Stimulated activated CD4-positive, alpha-beta T cell treated with anti-CD3 and anti-CD28 coated beads, Interleukin-4, amount 100 ng/mL, for 24 hours (primary cell): Measurements from ENCODE around the gene HSPA12B.

ENCODE experiments used
- DNase-seq: peaks from one replicate; pipeline ENCODE4 v3.0.0-alpha.2; 2020

Gene HSPA12B

DNA sequence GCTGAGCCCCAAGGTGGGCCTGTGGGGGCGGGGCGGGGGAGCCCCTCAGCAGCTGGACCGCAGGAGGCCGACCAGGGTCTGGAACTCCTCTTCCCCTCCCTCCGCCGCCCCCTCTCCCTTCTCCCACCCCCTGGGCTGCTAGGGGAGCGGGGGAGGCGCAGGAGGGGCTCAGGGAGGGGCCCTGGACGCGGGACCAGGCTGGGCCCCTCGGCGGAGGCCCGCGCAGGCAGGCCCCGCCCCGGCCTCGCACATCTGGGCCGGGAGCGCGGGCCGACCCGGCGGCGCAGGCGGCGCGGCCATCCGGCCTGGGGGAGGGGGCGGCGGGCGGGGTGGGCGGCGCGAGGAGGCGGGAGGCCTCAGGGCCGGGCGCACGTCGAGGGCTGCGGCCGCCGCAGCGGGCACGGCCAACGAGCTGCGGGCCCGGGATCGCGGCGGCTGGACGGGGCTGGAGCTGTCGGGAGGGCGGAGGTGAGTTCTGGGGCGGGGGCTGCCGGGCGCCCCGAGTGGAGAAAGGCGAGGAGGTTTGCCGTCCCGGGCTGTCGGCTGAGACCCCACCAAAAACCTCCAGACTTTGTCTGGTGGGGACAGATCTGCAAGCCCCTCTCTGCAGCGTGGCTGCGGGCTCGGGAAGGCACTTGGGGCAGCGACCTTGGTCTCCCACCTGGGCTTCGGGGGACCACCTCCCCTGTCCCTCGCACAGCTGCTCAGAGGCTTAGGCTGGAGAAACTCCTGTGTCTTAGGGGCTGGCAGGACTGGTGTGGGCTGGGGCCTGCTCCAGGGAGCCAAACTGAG lies at the start of gene HSPA12B:
HSPA12B (plus strand) TSS at position 359 of the 792 bp plus-strand sequence. CDS start 5,990 bp downstream, outside the sequence.
- DNase-seq = no peak

DNA sequence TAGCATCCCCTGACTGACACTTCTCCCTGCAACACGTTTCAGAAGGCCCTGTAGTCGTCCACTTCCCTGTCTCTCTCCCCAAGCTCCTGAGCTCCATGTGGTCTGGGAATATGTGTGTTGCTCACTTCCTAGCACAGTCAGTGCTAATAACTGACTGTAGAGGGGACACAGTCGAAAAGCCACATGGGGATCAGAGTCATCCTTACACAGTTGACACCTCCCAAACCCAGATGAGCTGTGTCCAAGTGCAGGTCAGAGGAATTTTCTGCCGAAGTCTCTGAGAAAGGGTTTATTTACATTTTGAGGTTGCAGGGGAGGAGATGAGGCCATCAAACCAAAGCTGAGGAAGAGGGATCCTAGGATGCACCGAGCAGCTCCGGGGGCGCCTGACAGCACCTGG lies 47.1 kb upstream of the HSPA12B start:
- DNase-seq = no peak

DNA sequence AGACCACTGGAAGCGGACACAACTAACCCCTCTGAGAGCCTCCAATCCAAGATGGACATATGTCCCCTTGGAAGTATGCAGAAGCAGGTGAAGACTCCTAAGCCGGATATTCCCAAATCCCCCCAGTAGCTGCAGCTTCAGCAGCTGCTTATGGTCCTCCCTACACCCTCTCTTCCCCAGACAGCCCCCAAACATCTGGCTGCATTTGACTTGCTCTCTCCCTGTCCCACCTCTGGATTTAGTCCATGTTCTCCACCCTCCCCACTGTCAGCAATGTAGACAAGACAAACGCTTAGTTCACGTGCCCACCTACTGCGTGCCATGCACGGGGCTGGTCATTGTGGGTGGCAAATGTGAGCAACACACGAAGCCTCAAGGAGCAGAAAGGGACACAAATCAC lies 46.1 kb upstream of the HSPA12B start:
- no peak for DNase-seq

- DNase-seq = no peak
These were observed 45.6 kb upstream of the HSPA12B start for GRCh38 chr20:3686867-3687321.

GRCh38 chr20:3687655-3688054 lies 44.8 kb upstream of the HSPA12B start:
- DNase-seq = no peak

DNA sequence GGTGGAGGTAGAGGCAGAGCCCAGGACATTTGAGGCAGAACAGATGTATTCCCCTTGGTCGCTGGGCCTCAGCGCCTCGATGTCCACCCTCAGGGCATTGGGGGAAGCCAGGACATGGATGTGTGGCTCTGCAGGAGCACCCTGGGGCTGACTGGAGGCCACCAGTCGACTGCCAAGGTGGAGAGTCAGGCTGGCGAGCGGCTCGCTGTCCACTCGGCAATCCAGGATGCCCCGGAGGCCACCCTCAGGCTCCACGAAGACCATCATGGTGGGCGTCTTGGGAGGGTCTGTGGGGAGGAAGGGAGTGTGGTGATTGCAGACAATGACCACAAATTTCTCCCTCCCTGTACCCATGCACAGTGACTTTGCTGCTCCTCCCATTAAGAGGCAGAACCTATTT lies 42.5 kb upstream of the HSPA12B start:
- DNase-seq = no peak

DNA sequence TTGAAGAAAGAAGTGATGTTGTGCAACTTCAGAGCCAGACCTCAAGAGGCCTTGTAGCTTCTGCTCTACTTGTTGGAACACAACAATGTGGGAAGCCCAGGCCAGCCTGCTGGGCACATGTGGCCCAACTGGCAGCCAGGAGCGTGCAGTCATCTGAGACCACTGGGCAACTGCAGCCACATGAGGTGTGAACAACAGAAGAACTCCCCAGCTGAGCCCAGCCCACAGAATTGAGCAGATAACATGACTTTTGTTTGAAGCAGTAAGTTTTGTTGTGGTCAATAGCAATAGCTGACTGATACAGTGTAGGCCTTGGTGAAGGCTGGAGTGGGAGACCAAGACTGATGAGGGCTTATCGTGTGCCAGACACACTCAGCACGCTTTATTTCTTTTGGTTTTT lies 42.1 kb upstream of the HSPA12B start:
- no peak for DNase-seq

- DNase-seq = no peak
These were observed 41.2 kb upstream of the HSPA12B start for GRCh38 chr20:3691306-3691705.

GRCh38 chr20:3691897-3692296 lies 40.6 kb upstream of the HSPA12B start:
- DNase-seq = no peak

DNA sequence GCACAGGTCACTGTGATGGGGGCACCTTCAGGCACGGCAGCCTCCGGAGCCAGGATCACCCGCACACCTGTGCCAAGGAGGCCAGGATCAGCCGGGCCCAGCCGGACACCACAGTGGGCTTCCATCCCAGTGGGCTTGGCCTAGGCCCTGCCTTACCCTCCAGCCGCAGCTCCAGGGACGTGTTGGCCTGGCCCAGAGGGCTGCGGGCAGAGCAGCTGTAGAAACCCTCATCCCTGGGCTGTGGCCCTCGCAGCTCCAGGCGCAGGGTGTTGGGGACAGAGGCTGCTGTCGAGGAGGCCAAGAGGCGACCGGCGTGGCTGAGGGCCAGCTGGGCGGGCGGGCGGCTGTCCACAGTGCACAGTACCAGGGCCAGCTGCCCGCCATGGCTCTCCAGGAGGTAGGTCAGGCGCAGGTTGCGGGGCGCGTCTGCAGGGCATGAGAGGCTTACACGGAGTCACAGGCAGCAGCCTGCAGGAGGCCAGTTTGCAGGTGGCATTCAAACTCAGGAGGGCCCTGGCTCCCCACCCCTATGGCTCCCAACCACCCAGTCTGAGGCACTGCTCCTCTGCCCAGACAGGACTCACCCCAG lies 39.7 kb upstream of the HSPA12B start:
- DNase-seq = no peak

DNA sequence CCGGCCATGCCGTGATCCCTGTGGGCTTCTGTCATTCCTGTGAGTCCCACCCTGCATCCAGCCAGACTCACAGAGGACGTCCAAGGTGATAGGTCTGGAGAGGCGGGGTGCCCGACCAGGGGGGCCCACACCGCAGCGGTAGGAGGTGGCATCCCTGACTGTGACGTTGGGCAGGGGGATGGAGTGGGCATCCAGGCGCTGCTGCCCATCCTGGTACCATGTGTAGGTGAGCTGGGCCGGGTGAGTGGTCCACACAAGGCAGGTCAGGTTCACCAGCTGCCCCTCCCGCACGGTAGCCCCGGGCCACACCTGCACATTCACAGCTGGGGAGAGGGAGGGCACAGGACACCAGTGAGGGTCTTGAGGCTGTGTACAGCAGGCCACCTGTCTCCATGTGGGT lies 39.1 kb upstream of the HSPA12B start:
- no peak for DNase-seq

GRCh38 chr20:3694864-3695263 lies 37.6 kb upstream of the HSPA12B start:
- DNase-seq = no peak

DNA sequence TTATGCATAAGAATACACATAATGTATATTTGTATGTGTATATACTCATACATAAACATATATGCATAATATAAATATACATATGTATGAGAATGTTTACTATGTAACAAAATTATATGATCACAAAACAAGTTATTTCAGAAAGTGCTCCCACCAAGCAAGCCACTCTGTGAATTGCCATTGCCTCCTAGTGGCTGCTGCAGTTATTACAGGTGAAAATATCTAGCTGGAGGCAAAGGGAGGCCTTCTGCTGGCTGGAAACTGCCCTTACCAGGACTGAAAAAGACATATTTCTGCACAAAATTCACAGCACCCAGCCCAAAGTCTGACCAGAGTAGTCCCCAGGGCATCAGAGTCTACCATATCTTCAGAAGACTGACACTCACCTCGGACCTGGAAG lies 36.3 kb upstream of the HSPA12B start:
- no peak for DNase-seq

DNA sequence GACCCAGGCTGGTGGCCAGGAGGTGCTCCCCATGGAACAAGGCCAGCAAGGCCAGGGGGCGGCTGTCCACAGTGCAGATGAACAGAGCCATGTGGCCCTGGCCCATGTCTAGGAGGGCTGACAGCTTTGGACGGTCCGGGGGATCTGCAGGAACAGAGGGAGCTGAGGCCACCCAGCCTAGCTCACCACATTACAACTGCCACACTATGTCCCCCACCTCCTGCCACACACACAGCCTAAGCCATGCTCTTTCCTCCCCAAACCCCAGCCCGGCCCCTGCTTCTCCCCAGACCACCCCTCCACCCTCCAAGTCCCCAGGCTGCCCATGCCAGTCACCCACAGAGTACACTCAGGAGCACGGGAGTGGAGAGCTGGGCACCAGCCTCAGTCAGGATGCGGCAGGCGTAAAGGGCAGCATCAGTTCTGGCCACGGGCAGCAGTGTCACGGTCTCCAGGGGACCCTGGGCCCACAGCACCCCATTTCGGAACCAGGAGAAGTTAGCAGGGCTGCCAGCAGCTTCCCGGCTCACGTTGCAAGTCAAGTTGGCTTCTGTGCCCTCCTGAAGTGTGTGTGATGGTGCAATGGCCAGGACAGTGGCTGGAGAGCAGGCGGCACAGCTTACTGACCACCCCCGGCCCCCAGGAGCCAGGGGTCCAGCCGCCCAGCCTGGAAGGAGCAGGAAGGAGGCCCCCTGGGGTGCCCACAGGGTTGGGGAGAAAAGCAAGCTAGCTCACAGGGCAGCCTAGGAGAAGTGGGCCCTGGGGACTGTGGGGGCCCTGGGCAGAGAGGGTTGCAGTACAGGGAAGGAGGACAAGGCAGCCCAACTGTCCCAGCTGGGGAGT lies 35.5 kb upstream of the HSPA12B start:
- no peak for DNase-seq

DNA sequence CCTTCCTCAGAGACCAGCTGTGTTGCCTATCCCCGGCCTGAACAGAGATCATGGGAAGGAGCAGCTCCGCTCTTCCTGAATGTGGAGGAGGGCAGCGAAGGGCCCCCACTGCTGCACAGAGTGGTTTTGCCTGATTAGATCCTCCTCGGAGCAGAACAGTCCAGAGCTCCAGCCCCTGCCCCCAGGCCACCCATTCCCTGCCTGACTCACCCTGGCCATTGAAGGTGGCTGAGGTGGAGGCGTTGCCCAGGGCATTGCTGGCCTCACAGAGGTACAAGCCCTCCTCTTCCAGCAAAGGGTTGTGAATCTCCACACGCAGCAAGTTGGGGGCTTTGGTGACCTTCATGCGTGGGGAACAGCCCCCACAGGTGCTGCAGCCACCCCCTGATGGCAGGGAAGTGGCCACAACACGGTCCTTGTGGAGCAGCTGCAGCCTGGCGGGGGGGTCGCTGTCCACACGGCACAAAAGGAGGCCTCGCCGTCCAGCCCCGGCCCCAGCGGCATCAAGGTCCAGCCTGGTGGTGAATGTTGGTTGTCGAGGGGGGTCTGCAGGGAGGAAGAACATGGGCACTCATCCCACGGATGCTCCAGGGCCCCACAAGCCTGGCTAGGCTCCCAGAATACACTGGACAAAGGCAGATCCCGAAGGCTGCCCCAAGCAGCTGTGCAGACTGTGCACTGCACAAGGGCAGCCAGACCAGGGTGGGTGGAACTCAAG lies 34.7 kb upstream of the HSPA12B start:
- DNase-seq = no peak

- DNase-seq = no peak
These were observed 33.9 kb upstream of the HSPA12B start for GRCh38 chr20:3698591-3699001.

GRCh38 chr20:3699037-3699436 lies 33.4 kb upstream of the HSPA12B start:
- no peak for DNase-seq

DNA sequence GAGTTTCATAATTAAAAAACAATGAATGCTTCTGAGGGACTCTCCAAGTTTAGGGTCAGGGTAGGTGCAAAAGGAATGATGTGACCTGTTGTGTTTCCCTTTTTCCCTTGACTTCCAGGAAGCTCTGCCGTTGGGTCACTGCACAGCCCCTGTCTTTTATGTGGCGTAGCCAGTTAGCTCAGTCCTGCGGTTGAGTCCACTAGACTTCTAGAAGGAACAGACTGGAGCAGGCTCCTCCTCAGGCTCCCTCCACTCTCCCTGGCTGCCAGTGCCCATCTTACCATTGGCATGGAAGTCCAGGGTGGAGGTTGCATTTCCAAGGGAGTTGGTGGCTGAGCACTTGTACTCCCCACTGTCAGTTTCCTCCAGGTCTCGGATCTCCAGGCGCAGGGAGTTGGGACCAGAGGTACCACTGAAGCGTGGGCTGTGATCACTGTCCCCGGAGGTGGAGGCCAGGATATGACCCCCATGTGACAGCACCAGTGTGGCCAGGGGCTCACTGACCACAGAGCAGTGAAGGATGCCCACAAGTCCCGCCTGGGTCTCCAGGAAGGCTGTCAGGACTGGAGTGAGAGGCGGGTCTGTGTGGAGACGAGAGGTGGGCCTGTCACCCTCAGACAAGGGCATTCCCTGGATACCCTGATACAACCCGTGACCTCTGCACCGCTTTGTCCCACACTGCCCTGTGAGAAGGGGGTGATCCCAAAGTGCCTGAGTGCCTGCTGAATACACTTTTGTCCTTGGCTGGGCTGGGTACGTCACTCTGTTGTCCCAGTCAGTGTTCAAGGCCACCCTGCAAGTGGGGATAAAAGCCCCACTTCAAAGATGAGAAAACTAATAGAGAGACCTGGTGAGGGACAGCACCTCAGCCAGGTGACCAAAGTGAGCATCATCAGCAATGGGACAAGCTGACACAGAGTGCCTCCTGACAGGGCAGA lies 31.2 kb upstream of the HSPA12B start:
- DNase-seq = no peak

- no peak for DNase-seq
These were observed 29.7 kb upstream of the HSPA12B start for GRCh38 chr20:3702611-3703391.

GRCh38 chr20:3704087-3704486 lies 28.4 kb upstream of the HSPA12B start:
- DNase-seq = no peak

GRCh38 chr20:3705491-3705969 lies 27.0 kb upstream of the HSPA12B start:
- no peak for DNase-seq
